Measurements from ENCODE around the gene SORBS1. TPM values are rescaled to one million over a fixed set of nuclear protein-coding genes. Genes with fewer than 3 reads are reported as not detected.

The SORBS1 gene
- total RNA-seq, 1 donor from 2014 or later = 1.1 TPM

GRCh38 chr10:95330966-95331453 lies 230.2 kb downstream of the SORBS1 start:
- intact Hi-C loops (cut with micrococcal nuclease) = no loop called here

GRCh38 chr10:95329296-95329695 lies 231.9 kb downstream of the SORBS1 start:
- intact Hi-C loops (cut with micrococcal nuclease) = no loop called here

- intact Hi-C loops (cut with micrococcal nuclease) = no loop called here
Observed at GRCh38 chr10:95328013-95328412, 233.2 kb downstream of the SORBS1 start.

DNA sequence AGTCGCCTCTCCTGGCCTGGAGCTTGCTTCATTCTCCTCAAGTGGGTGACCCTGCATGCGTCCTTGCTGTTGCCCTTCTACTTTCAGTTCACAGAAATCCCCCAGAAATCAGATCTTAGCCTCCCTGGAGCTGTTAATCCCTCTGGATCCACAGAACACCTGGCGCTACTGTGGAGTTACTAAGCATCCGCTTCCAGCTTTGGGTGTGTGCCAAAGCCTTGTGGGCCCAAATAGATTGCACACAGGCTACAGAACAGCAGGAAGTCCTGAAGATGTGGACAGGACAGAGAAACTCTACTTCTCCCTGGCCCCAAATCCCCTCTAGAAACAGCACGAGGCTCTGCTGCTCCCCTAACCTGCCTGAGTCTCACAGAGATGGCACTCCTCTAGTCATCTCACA lies 233.8 kb downstream of the SORBS1 start:
- intact Hi-C loops (cut with micrococcal nuclease) = no loop called here

DNA sequence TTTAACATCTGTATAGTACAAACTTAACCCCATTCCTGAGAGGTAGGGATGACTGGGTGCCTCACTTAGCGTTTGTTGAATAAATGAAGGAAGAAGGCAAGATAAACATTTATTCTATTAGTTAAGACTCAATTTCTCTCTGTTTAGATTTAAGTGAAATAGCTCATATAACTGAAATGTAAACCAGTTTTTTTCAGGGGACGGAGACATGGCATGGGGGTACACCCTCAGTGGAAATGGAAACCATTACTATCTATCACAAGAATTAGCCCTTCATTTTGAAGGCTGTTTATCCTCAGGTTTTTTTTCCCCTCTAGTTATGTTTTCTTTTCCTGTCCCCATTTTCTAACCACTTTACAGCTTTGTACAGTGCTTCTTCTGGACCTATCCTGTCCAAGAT lies 234.8 kb downstream of the SORBS1 start:
- intact Hi-C loops (cut with micrococcal nuclease) = no loop called here

GRCh38 chr10:95325863-95326262 lies 235.3 kb downstream of the SORBS1 start:
- intact Hi-C loops (cut with micrococcal nuclease) = no loop called here

GRCh38 chr10:95324436-95325268 lies 236.5 kb downstream of the SORBS1 start:
- intact Hi-C loops (cut with micrococcal nuclease) = no loop called here

- intact Hi-C loops (cut with micrococcal nuclease) = no loop called here
Observed at GRCh38 chr10:95321554-95322301, 239.4 kb downstream of the SORBS1 start.

- intact Hi-C loops (cut with micrococcal nuclease) = no loop called here
Observed at GRCh38 chr10:95319239-95319638, 241.9 kb downstream of the SORBS1 start.

DNA sequence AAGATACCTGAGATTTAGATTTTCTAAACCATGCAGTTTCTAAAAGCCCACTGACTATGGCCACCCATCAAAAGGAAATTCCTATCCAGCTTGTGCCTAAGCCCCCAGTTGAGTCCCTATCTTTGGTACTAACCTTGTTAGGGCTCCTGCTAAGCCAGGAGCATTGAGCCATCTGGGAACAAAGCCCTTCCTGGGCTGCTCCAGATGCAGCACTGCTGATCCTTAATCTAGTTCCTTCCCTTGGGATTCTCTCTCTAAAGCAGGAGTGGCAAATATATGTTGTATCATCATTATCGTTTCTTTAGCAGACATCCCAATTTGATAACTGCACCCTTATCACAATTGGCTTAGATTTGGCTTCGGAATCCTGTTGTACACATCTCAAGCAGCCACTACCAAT lies 245.7 kb downstream of the SORBS1 start:
- intact Hi-C loops (cut with micrococcal nuclease) = no loop called here

GRCh38 chr10:95314192-95314918 lies 246.8 kb downstream of the SORBS1 start:
- intact Hi-C loops (cut with micrococcal nuclease) = no loop called here

DNA sequence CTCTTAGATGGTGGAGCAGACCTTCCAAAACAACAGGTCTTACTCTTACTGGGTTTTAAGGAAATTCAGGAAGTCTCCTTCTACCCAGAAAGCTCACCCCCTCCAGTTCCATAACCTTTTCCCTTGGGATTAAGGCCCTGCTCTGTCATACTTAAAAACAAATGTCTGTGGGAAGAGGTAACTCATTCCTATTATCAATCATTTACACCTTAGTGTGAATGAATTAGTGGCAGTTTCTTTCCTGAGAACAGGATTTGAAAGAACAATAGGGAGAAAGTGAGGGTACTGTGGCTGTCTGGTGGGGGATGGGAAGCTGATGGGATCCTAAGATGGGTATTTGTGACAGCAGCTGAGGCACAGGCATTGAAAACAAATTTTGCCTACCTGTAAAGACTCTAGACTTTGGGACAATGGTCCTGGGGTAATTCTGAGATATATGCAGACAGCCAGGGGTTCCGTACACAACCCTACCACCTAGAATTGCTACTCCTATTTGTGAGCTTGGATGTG lies 248.1 kb downstream of the SORBS1 start:
- intact Hi-C loops (cut with micrococcal nuclease) = no loop called here

DNA sequence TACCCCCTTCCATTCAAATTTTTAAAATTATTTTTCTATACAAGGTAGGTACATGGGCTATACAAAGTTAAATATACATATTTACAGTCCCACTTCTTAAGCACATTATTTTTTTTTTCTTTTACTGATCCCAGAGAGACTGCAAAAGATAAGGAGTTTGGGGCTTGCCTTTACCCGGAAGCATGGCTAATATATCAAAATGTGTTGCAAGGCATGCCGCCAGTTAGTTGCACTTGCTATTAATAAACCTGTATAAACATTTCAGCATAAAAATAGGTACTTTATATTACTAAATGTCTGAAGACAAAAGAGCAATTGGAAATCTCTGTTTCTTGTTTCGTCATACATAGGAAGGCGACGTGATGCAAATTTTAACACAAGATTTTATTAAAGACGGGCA lies 248.9 kb downstream of the SORBS1 start:
- intact Hi-C loops (cut with micrococcal nuclease) = no loop called here

DNA sequence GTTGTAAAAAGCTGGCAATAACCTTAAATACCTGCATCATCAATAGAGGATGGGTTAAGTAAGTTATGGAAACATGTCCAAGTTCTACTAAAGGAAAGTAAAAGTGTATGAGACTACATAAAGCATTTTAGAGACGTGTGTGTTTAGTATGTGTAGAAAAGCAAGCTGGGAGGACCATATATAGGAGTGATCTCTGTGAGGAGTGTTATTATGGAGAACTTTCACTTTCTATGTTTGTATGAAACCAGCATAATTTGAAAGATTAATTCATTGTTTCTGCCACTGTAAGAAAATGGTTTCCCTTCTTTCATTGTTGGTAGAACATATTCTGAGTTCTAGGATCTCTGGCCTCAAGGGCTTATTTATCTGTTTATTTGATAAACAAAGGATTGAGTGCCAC lies 251.2 kb downstream of the SORBS1 start:
- intact Hi-C loops (cut with micrococcal nuclease) = no loop called here

DNA sequence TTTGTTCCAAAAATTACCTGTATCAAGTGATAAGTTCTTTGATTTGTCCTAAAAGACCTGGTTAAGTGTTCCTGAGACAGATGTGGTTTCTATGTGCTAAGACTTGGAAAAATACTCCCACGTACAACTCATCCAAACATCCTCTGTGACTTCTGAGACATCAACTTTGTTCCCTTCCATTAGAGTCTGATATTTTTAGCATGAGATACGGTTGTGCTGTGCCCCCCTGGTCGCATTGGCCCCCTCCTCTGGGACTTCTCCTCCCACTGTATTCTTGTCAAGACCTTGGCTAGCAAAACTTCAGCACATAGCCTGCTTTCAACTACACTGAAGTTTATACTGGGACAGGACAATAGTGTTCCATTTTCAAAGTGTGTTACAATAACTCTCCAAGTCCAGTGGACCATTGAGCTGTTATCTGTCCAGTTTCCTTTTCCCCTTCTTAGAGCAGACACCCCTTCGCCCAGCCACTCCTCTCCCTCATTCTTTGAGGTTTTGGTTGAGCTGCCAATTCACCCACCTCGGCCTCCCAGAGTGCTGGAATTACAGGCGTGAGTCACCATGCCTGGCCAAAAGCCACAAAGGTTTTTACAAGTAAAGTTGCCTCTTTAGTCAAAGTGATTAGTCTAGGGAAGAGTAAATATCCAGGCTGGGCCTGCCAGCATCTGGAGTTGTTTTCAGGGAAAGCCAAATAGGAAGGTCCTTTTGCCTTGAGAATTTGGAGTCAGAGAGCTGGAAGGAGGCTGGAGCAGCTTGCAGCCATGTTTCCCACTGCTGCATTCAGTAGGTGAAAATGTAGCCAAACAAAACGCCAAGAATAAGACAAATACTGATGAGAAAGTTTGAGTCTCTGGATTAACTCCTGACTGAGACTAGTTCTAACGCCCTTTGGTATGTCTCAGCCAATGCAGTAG lies 252.5 kb downstream of the SORBS1 start:
- intact Hi-C loops (cut with micrococcal nuclease) = no loop called here

- intact Hi-C loops (cut with micrococcal nuclease) = no loop called here
Observed at GRCh38 chr10:95306851-95307250, 254.3 kb downstream of the SORBS1 start.

DNA sequence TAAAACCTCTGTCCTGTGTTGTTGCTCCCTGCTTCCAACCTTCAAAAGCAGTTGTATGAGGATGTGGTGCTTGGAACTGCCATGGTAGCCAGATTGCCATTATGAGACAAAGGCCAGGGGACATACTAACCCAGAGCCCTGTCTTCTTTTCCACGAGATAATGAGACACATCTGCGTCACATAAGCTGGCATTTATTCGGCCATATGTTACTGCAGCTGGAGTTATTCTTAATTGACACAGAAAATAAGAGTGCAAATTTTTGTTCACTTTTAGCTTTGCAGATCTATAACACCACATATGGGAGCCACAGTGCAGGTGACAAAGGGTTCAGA lies 254.9 kb downstream of the SORBS1 start:
- intact Hi-C loops (cut with micrococcal nuclease) = no loop called here

GRCh38 chr10:95305606-95306317 lies 255.4 kb downstream of the SORBS1 start:
- intact Hi-C loops (cut with micrococcal nuclease) = no loop called here

GRCh38 chr10:95304976-95305375 lies 256.2 kb downstream of the SORBS1 start:
- intact Hi-C loops (cut with micrococcal nuclease) = no loop called here

DNA sequence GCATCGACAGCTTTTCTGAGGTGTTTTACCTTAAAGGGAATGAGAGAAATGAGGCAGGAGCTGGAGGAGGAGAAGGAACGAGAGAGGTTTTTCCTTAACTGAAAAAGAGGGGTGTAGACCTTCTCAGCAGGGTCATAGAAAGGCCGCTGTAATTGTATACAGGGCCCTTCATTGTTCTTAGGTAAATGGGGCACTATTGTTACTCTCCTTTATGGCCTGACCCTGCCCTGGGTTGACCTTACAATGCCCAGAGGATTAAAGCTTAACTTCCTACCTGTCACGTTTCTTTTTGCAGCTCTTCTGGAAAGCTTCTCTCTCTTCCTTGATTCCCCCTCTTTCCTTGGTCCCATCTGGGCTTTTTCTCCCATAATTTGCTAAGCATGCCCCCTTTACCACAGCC lies 256.7 kb downstream of the SORBS1 start:
- intact Hi-C loops (cut with micrococcal nuclease) = no loop called here
